Common myeloid progenitor, CD34-positive (primary cell): ENCODE results near the gene HOXA4.

Experiments used
- CTCF ChIA-PET: fragments of 350-600 bp; sonication (Branson Sonifier 250); formaldehyde crosslinking; loops from one replicate; lab custom pipeline; 2021; ENCODE audit warnings: antibody characterized with exemption; lab: Charles Lee
- POLR2A ChIA-PET: fragments of 350-600 bp; sonication (Branson Sonifier 250); formaldehyde crosslinking; loops from one replicate; lab custom pipeline; 2021; ENCODE audit warnings: antibody characterized with exemption; lab: Charles Lee
- DNase-seq, 3 donors: peaks; one replicate each; pipeline versions ENCODE4 v3.0.0 to v3.0.0-alpha.2; 2013
- H3K27ac ChIP-seq, 2 experiments: 1 replicate in 1 of 2; 2 replicates in 1 of 2; pipeline ENCODE4 v1.7.0; 2013; ENCODE audit warnings: inconsistent platforms in 2 of 2, low read length in 2 of 2, mild to moderate bottlenecking in 2 of 2, low read depth in 1 of 2, moderate library complexity in 1 of 2; ENCODE audit not compliant: severe bottlenecking in 2 of 2, insufficient read depth in 1 of 2, poor library complexity in 1 of 2
- H3K27me3 ChIP-seq, 5 experiments: replicated peaks in 2 of 5; 1 replicate in 3 of 5; 2 replicates in 2 of 5; pipeline versions ENCODE4 v1.6.1 to v1.7.0; 2013; ENCODE audit warnings: low read length in 4 of 5, mild to moderate bottlenecking in 2 of 5, moderate library complexity in 2 of 5, inconsistent platforms in 1 of 5; ENCODE audit not compliant: insufficient read depth in 5 of 5, control insufficient read depth in 4 of 5
- H3K36me3 ChIP-seq, 4 experiments: 1 replicate in 2 of 4; 2 replicates in 2 of 4; pipeline versions ENCODE4 v1.6.1 to v1.7.0; 2013; ENCODE audit warnings: low read length in 3 of 4, control low read depth in 1 of 4, mild to moderate bottlenecking in 1 of 4; ENCODE audit not compliant: control insufficient read depth in 4 of 4, insufficient read depth in 4 of 4
- H3K4me1 ChIP-seq, 4 experiments: 1 replicate in 3 of 4; 2 replicates in 1 of 4; pipeline versions ENCODE4 v1.6.1 to v1.7.1; 2013; ENCODE audit warnings: low read length in 3 of 4, mild to moderate bottlenecking in 3 of 4, control low read depth in 1 of 4, inconsistent platforms in 1 of 4, moderate library complexity in 1 of 4; ENCODE audit not compliant: control insufficient read depth in 4 of 4, insufficient read depth in 4 of 4; ENCODE audit errors: control extremely low read depth in 1 of 4
- H3K4me3 ChIP-seq, 7 experiments: 1 replicate in 4 of 7; 2 replicates in 3 of 7; pipeline versions ENCODE4 v1.5.1 to v1.7.0; 2013; ENCODE audit warnings: mild to moderate bottlenecking in 7 of 7, low read length in 6 of 7, moderate library complexity in 6 of 7, inconsistent platforms in 2 of 7, low read depth in 2 of 7, control low read depth in 1 of 7; ENCODE audit not compliant: insufficient read depth in 4 of 7, control insufficient read depth in 1 of 7; ENCODE audit errors: extremely low read depth in 1 of 7
- H3K9me3 ChIP-seq, 5 experiments: 1 replicate in 4 of 5; 2 replicates in 1 of 5; pipeline versions ENCODE4 v1.6.1 to v1.7.1; 2013; ENCODE audit warnings: low read length in 4 of 5, mild to moderate bottlenecking in 2 of 5, inconsistent platforms in 1 of 5, low read depth in 1 of 5, moderate library complexity in 1 of 5; ENCODE audit not compliant: control insufficient read depth in 4 of 5, insufficient read depth in 2 of 5; ENCODE audit errors: control extremely low read depth in 1 of 5
- WGBS: methylation state at CpG from one replicate; pipeline ENCODE4 v1.1.5; 2013; ENCODE audit not compliant: insufficient coverage; 5-methylcytosine and 5-hydroxymethylcytosine counted together

HOXA4 gene

GRCh38 chr7:27079234-27079975 is 51.2 kb downstream of the HOXA4 start:
- Histone ChIP-seq H3K4me3 (no peak overlapping the region), H3K27me3 (peaks cover 0 to 3% (median 0%) of the 10 kb centered on the region in 5 experiments), H3K36me3 (no peaks in the 10 kb centered on the region), H3K27ac (no peak overlapping the region), H3K9me3 (peaks cover 0 to 4% (median 0%) of the 10 kb centered on the region in 5 experiments), H3K4me1 (no peaks in the 10 kb centered on the region)
- no peak for DNase-seq
- ChIA-PET CTCF (no interaction called here), POLR2A (no interaction called here)
- no CpG with 5 or more reads among the region's 1 CpG for WGBS

- Histone ChIP-seq H3K36me3 (no peaks in the 10 kb centered on the region), H3K9me3 (peaks cover 0 to 4% (median 0%) of the 10 kb centered on the region in 5 experiments), H3K27ac (no peak overlapping the region), H3K27me3 (peaks cover 0 to 2% (median 0%) of the 10 kb centered on the region in 5 experiments), H3K4me1 (no peaks in the 10 kb centered on the region), H3K4me3 (no peak overlapping the region)
- ChIA-PET CTCF (no interaction called here), POLR2A (no interaction called here)
- DNase-seq: no peak
- WGBS: no CpG with 5 or more reads among the region's 5 CpGs
Observed at GRCh38 chr7:27078616-27079233, 51.8 kb downstream of the HOXA4 start.
